GM10266 (cell line): ENCODE results near the gene NAA25.

Experiments
- DNase-seq: peaks from one replicate; pipeline ENCODE4 v3.0.0; 2012; ENCODE audit errors: extremely low spot score
- TF ChIP-seq, protein P1 (sequence below): IDR thresholded peaks from 2 replicates; pipeline ENCODE4 v1.5.1; 2012; ENCODE audit warnings: mild to moderate bottlenecking, low read depth; ENCODE audit not compliant: control insufficient read depth, insufficient read depth; ENCODE audit errors: missing control alignments

The NAA25 gene

GRCh38 chr12:112091563-112091962 lies 17.0 kb downstream of the NAA25 start:
- DNase-seq = no peak
- TF ChIP-seq, protein P1, sequence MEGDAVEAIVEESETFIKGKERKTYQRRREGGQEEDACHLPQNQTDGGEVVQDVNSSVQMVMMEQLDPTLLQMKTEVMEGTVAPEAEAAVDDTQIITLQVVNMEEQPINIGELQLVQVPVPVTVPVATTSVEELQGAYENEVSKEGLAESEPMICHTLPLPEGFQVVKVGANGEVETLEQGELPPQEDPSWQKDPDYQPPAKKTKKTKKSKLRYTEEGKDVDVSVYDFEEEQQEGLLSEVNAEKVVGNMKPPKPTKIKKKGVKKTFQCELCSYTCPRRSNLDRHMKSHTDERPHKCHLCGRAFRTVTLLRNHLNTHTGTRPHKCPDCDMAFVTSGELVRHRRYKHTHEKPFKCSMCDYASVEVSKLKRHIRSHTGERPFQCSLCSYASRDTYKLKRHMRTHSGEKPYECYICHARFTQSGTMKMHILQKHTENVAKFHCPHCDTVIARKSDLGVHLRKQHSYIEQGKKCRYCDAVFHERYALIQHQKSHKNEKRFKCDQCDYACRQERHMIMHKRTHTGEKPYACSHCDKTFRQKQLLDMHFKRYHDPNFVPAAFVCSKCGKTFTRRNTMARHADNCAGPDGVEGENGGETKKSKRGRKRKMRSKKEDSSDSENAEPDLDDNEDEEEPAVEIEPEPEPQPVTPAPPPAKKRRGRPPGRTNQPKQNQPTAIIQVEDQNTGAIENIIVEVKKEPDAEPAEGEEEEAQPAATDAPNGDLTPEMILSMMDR = no peak

GRCh38 chr12:112087851-112088250 lies 20.7 kb downstream of the NAA25 start:
- TF ChIP-seq, protein P1 = no peak
- no peak for DNase-seq

- no peak for DNase-seq
- TF ChIP-seq, protein P1 = no peak
Measured at GRCh38 chr12:112087055-112087850, 21.3 kb downstream of the NAA25 start.

- TF ChIP-seq, protein P1 = no peak
- no peak for DNase-seq
Measured at GRCh38 chr12:112066566-112066965, 42.0 kb downstream of the NAA25 start.

DNA sequence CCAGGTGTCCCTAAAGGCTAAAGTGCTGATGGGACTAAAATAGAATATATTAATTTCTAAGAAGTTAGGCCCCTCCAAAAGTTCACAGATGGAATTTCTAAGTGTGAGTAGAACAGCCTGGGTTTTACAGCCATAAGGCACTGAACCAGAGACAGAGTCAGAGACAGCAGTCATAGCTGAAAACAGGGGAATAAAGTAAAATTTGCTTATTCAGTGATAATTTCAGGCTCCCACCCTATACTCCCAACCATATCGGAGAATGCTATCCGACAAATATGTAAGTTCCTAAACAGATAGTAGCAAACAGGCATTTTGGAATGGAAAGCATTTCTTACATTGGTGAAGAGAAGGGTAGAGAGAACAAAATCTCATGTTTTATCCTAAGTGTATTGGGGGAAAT lies 45.3 kb downstream of the NAA25 start:
- TF ChIP-seq, protein P1 = no peak
- no peak for DNase-seq

DNA sequence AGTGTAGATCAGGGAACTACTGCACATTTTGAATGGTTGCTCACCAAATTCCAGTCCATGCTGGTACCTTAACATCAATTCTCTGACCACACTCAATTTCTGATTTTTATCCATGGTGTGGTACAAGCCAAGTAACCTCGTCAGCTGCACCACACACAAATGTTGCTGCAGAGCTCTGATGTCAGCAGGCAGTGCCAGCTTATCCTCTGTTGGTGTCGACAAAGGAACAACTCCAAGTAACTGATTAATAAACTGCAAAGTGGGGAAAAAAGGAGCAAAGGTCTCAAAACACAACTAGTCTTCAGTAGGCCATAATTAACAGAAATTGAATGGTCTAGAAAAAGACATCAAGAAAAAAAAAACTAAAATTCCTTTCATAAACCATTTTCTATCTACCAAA lies 47.4 kb downstream of the NAA25 start:
- TF ChIP-seq, protein P1 = no peak
- no peak for DNase-seq

DNA sequence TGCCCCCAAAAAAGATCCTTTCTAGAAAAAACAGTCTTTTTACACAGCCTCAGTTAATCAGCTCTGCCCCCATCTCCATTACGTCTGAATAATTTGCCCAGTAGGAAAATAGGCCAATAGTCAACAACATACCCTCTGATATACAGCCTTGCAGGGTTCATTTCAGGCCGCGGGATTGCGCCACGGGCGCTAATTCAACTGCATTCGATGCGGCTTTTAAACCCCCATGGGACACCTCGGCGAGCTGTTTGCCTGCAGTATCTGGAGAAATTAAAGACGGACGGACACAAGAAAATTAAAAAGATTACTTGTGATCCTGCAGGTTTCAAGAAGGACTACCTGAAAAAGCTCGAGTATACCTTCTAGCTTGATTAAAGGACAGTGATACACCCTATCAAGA lies 59.2 kb downstream of the NAA25 start:
- TF ChIP-seq, protein P1 = no peak
- no peak for DNase-seq
